ENCODE results near the gene SIRPA.

The SIRPA gene

GRCh38 chr20:1959156-1959555 is 63.9 kb downstream of the SIRPA start:
- FAIRE-seq (no peak), DNase-seq (ENCODE audit: insufficient read length) (no peak)
- TF ChIP-seq POLR2A (IDR thresholded peaks at IDR 0.05; ENCODE audit: low read depth, low read length) (no peak), POLR2AphosphoS5 (IDR thresholded peaks at IDR 0.05; ENCODE audit: low read depth, low read length) (no peak), TAF1 (IDR thresholded peaks at IDR 0.05; ENCODE audit: borderline replicate concordance, low read depth, low read length) (no peak)

GRCh38 chr20:1961374-1961773 is 66.2 kb downstream of the SIRPA start:
- FAIRE-seq (no peak), DNase-seq (ENCODE audit: insufficient read length) (no peak)
- no peak for TF ChIP-seq POLR2AphosphoS5 (IDR thresholded peaks at IDR 0.05; ENCODE audit: low read depth, low read length)
- TF ChIP-seq POLR2A (IDR thresholded peaks at IDR 0.05; ENCODE audit: low read depth, low read length), result no peak
- no peak for TF ChIP-seq TAF1 (IDR thresholded peaks at IDR 0.05; ENCODE audit: borderline replicate concordance, low read depth, low read length)

- DNase-seq (ENCODE audit: insufficient read length), result no peak
- FAIRE-seq, result no peak
- no peak for TF ChIP-seq TAF1 (IDR thresholded peaks at IDR 0.05; ENCODE audit: borderline replicate concordance, low read depth, low read length)
- TF ChIP-seq POLR2A (IDR thresholded peaks at IDR 0.05; ENCODE audit: low read depth, low read length), result no peak
- no peak for TF ChIP-seq POLR2AphosphoS5 (IDR thresholded peaks at IDR 0.05; ENCODE audit: low read depth, low read length)
Measured at GRCh38 chr20:1964061-1964460, 68.9 kb downstream of the SIRPA start.

GRCh38 chr20:1964659-1965405 is 69.6 kb downstream of the SIRPA start:
- DNase-seq (ENCODE audit: insufficient read length), result no peak
- TF ChIP-seq TAF1 (IDR thresholded peaks at IDR 0.05; ENCODE audit: borderline replicate concordance, low read depth, low read length) (no peak), POLR2A (IDR thresholded peaks at IDR 0.05; ENCODE audit: low read depth, low read length) (no peak), POLR2AphosphoS5 (IDR thresholded peaks at IDR 0.05; ENCODE audit: low read depth, low read length) (no peak)
- FAIRE-seq, result peak; percentile 24

- FAIRE-seq (peak; percentile 95), DNase-seq (ENCODE audit: insufficient read length) (peak; percentile 54)
- TF ChIP-seq POLR2A (IDR thresholded peaks at IDR 0.05; ENCODE audit: low read depth, low read length) (no peak), POLR2AphosphoS5 (IDR thresholded peaks at IDR 0.05; ENCODE audit: low read depth, low read length) (no peak), TAF1 (IDR thresholded peaks at IDR 0.05; ENCODE audit: borderline replicate concordance, low read depth, low read length) (no peak)
Measured at GRCh38 chr20:1965520-1966351, 70.5 kb downstream of the SIRPA start.

- FAIRE-seq (no peak), DNase-seq (ENCODE audit: insufficient read length) (no peak)
- TF ChIP-seq TAF1 (IDR thresholded peaks at IDR 0.05; ENCODE audit: borderline replicate concordance, low read depth, low read length) (no peak), POLR2AphosphoS5 (IDR thresholded peaks at IDR 0.05; ENCODE audit: low read depth, low read length) (no peak), POLR2A (IDR thresholded peaks at IDR 0.05; ENCODE audit: low read depth, low read length) (no peak)
Measured at GRCh38 chr20:1968964-1969363, 73.8 kb downstream of the SIRPA start.

- no peak for DNase-seq (ENCODE audit: insufficient read length)
- FAIRE-seq, result no peak
- TF ChIP-seq POLR2A (IDR thresholded peaks at IDR 0.05; ENCODE audit: low read depth, low read length), result no peak
- TF ChIP-seq TAF1 (IDR thresholded peaks at IDR 0.05; ENCODE audit: borderline replicate concordance, low read depth, low read length), result no peak
- no peak for TF ChIP-seq POLR2AphosphoS5 (IDR thresholded peaks at IDR 0.05; ENCODE audit: low read depth, low read length)
Measured at GRCh38 chr20:1971893-1972586, 76.8 kb downstream of the SIRPA start.

GRCh38 chr20:1973601-1974440 is 78.6 kb downstream of the SIRPA start:
- FAIRE-seq, result no peak
- TF ChIP-seq TAF1 (IDR thresholded peaks at IDR 0.05; ENCODE audit: borderline replicate concordance, low read depth, low read length) (no peak), POLR2A (IDR thresholded peaks at IDR 0.05; ENCODE audit: low read depth, low read length) (no peak), POLR2AphosphoS5 (IDR thresholded peaks at IDR 0.05; ENCODE audit: low read depth, low read length) (no peak)
- DNase-seq (ENCODE audit: insufficient read length), result no peak

GRCh38 chr20:1975291-1975690 is 80.1 kb downstream of the SIRPA start:
- no peak for TF ChIP-seq POLR2AphosphoS5 (IDR thresholded peaks at IDR 0.05; ENCODE audit: low read depth, low read length)
- no peak for TF ChIP-seq TAF1 (IDR thresholded peaks at IDR 0.05; ENCODE audit: borderline replicate concordance, low read depth, low read length)
- no peak for TF ChIP-seq POLR2A (IDR thresholded peaks at IDR 0.05; ENCODE audit: low read depth, low read length)
- no peak for DNase-seq (ENCODE audit: insufficient read length)
- no peak for FAIRE-seq

- DNase-seq (ENCODE audit: insufficient read length) (no peak), FAIRE-seq (no peak)
- TF ChIP-seq TAF1 (IDR thresholded peaks at IDR 0.05; ENCODE audit: borderline replicate concordance, low read depth, low read length), result no peak
- TF ChIP-seq POLR2A (IDR thresholded peaks at IDR 0.05; ENCODE audit: low read depth, low read length), result no peak
- no peak for TF ChIP-seq POLR2AphosphoS5 (IDR thresholded peaks at IDR 0.05; ENCODE audit: low read depth, low read length)
Measured at GRCh38 chr20:1979106-1979778, 84.0 kb downstream of the SIRPA start.

Measured in GM12892 (cell line).